HG03469 (cell line): ENCODE data around the gene CHST12.

ENCODE experiments used
- ATAC-seq: cut with Tn5 transposase; IDR thresholded peaks from one replicate; pipeline ENCODE4 v1.9.1; 2021; ENCODE audit warnings: mild to moderate bottlenecking, moderate library complexity, moderate number of reproducible peaks; ENCODE audit not compliant: unreplicated experiment

Gene CHST12

GRCh38 chr7:2403014-2403717 is at the start of gene CHST12:
Gene CHST12, plus strand, starts transcription at chr7:2403611. Its CDS starts 29,029 bp downstream, at chr7:2432640.
- ATAC-seq: peak; percentile 38

DNA sequence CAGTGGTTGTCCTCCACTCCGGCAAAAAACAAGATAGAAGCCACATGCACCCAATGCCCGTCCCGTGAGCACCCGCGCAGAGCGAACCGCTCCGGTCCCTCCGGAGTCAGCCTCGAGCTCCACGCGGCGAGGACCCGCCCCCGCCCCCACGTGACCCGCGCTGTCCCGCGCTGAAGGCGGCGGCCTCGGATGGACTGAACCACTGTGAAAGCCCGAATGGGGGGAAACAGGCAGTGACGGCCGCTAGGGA is 49.5 kb upstream of the CHST12 start:
- peak; percentile 19 for ATAC-seq

DNA sequence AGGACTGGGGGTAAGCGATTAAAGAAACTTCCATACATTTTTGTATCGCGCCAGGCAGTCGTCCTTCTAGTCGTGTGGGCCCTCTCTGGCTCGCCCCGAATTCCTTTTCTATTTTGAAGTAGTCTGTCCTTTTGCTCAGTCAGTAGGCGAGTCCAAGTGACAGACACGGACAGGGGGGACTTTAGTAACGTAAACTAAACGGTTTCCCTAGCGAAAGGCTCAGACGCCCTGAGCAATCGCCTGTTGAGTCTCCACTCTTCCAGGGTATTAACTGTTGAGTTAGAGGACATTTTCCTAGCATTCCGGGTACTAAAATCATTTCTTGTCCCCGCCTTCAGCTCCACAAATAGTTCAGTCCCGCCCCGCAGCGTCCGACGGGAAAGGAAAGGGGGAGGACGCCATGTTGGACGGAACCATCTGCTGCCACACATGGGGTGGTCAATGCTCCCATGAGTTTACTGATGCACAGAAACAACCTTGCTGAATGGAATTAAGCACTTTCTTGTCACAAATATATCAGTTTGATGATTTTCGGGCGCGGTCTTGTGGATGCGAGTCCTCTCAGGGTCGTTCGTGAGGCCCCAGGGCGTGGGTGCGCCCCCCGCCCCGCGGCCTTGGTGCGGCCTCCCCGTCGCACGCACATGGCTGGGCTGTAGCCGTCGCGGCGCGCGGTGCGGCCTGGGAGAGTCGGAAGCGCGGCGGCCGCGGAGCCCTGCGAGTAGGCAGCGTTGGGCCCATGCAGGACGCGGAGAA is 49.0 kb upstream of the CHST12 start, which contains the start of gene EIF3B:
Gene EIF3B (plus strand): TSS at position 642 of the 753 bp plus-strand sequence. CDS start 95 bp downstream, at position 737.
- ATAC-seq: peak; percentile 78

DNA sequence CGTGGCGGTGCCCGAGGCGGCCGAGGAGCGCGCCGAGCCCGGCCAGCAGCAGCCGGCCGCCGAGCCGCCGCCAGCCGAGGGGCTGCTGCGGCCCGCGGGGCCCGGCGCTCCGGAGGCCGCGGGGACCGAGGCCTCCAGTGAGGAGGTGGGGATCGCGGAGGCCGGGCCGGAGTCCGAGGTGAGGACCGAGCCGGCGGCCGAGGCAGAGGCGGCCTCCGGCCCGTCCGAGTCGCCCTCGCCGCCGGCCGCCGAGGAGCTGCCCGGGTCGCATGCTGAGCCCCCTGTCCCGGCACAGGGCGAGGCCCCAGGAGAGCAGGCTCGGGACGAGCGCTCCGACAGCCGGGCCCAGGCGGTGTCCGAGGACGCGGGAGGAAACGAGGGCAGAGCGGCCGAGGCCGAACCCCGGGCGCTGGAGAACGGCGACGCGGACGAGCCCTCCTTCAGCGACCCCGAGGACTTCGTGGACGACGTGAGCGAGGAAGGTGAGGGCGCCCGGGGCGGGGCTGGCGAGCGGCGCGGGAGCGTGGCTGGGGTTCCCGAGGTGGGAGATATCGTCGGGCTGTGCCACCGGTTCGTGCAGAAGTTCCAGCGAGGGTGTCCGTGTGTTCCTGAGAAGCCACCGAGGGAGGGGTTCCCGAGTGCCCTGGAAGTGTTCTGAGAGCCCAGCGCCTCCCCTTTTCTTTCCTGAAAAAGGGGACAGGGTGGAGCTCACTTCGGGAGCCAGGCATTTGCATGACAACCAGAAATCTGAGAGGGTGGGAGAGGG is 48.3 kb upstream of the CHST12 start:
- peak; percentile 17 for ATAC-seq

GRCh38 chr7:2355705-2356008 is 47.8 kb upstream of the CHST12 start:
- no peak for ATAC-seq

- ATAC-seq: no peak
Observed at GRCh38 chr7:2357165-2357564, 46.2 kb upstream of the CHST12 start.

GRCh38 chr7:2357571-2357970 is 45.8 kb upstream of the CHST12 start:
- no peak for ATAC-seq

DNA sequence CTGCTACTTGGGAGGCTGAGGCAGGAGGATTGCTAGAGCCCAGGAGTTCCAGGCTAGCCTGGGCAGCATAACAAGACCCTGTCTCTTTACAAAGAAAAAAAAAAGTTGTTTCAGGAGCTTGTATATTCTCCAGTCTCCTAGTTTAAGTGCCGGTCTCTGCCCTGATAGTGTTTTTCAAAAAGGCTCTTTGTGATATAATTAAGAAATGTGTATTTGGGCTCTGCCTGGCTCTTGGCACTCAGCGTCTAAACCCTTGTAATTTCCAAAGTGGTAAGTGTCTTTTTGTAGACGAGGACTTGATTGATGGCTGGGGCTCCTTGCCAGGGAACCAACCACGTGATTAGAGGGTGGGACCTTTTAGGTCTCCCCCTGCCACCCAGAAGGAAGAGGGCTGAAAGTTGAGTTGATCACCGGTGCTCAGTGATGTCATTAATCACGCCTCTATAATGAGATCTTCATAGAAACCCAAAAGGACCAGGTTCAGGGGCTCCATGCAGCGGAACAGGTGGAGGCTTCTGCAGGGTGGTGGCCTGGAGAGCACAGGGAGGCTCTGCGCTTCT is 44.4 kb upstream of the CHST12 start:
- ATAC-seq: no peak

GRCh38 chr7:2359610-2360009 is 43.8 kb upstream of the CHST12 start:
- no peak for ATAC-seq

GRCh38 chr7:2360796-2361195 is 42.6 kb upstream of the CHST12 start:
- ATAC-seq: no peak

DNA sequence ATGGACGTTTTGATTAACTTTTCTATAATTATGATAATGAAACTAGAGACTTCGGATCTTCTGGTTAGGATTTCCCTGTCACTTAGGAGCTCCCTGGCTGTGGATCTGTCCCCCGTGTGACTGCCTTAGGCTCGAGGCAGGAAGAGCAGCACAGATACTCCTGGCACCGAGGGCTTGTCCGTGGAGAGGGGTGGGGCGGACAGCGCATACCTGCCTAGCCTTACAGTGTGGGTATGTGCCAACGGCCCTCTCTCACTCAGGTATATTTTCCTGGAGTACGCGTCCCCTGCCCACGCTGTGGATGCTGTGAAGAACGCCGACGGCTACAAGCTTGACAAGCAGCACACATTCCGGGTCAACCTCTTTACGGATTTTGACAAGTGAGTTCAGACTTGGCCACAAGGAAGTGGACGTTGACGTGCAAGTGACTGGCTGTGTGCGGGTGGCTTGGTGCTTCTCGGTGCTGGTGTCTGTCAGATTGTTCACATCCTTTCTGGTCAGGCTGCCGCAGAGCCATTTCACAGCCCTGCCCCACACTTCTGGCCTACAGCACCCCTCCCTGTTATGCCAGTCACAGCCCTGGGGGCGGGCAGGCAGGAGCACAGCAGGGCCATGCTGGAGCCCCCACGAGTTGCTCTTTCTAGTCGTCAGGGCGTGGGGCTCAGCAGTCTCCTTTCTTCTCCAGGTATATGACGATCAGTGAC is 40.9 kb upstream of the CHST12 start:
- ATAC-seq: no peak

DNA sequence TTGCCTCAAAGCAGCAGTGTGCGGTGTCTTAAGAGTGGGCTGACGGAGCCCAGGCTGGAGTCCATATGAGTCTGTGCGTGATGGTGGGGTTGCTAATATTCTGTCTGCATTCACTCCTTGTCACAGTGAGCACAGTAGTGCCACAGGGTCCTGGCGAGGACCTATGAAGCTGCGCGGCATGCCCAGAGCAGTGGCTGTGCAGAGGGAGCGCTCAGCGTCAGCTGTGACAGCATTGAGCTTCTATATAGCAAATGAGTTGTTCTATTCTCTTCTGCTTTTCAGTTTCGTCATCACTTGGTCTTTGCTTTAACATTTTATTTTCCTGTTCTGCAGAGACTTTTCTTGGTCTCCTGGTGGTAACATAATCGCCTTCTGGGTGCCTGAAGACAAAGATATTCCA is 34.3 kb upstream of the CHST12 start:
- ATAC-seq: no peak

- ATAC-seq: no peak
Observed at GRCh38 chr7:2371329-2371728, 32.1 kb upstream of the CHST12 start.

DNA sequence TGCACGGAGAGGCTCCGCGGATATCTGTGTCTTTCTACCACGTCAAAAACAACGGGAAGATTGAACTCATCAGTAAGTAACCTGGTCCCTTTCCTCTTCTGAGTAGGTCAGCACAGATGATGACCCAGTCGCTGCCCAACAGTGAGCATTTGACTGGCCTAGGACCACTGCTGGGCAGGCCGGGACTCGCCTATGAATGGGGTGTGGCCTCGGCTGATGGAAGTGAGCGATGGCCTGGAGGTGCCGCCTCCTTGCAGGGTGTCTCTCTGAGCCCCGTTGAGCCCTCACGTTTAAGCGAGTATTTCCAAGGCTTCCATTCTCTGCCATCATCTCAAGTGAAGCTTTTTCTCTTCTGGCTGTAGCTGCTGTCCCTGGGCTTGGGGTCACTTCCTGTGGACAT is 30.7 kb upstream of the CHST12 start:
- no peak for ATAC-seq

DNA sequence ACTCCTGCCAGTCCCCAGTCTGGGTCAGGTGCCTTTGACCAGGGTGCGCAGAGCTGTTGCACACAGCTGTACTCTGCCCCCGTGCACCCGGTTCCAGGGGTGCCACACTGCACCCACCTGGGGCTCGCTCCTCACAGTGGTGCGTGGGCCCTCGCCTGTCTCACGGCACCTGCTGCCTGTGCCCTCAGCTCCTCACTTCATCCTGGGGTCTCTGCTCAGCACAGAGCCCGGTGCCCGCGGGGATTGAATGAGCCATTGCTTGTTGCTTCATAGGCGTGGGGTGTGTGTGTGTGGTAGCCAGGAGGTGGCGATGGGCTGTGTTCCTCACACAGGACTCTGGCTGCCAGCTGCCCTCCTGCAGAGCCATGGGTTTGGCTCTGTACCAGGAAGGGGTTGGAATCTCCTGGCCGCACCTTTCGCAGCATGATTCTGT is 30.3 kb upstream of the CHST12 start:
- ATAC-seq: no peak

- no peak for ATAC-seq
Observed at GRCh38 chr7:2373646-2374045, 29.8 kb upstream of the CHST12 start.

GRCh38 chr7:2374401-2374800 is 29.0 kb upstream of the CHST12 start:
- no peak for ATAC-seq

- no peak for ATAC-seq
Observed at GRCh38 chr7:2374830-2375728, 28.3 kb upstream of the CHST12 start.

DNA sequence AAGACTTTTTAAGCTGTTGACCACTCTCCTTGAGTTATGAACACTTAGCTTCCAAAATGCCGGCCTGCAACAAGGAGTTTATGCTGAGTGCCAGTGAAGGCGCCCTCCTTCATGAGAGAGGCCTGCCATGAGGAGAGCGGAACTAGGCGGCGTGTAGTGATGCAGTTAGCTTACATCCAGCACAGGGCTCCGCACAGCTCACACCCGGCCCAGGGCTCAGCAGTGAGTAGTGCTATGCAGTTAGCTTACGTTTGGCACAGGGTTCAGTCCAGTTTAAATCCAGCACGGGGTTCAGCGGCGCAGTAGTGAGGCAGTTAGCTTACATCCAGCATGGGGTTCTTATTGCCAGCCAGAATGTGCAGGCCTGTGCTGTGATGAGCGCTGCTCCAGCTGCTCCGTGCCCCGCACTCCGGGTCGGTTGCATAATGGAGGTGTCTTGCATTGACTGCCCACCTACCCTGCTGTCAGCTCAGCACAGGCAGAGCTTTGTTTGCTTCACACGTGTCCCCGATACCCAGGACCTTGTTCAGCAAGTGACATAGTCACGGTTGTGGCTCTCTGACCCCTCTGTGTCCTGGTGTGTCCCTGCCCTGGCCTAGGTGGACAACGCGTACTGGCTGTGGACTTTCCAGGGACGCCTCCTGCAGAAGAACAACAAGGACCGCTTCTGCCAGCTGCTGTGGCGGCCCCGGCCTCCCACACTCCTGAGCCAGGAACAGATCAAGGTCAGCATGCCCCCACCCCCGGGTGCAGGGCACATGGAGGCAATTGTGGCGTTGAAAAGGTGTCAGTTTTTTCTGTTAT is 26.9 kb upstream of the CHST12 start:
- ATAC-seq: no peak
